ENCODE results near the gene PLXDC2.

DNA sequence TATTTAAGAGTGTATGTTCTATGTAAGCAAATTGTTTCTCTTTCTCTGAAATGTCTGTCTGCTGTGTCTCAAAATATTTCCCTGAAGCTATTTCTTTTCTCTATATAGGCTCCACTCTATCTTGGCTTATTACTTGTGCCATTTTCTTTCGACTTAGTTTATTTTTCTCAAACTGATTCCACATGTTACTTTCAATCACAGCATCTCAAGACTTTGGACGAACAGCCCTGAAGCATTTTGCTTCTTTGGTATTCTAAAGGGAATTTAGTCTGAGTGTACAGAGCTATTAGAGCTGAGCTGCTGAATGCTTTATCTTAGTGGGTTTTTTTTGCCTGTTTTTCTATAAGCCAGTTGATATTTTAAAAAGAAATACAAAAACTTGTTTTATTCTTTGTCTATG lies 95.7 kb downstream of the PLXDC2 start:
- no peak for TF ChIP-seq CTCF (IDR thresholded peaks at IDR 0.05)
- no peak for TF ChIP-seq POLR2A (IDR thresholded peaks at IDR 0.05)
- no peak for TF ChIP-seq POLR2AphosphoS5 (IDR thresholded peaks at IDR 0.05)
- TF ChIP-seq EP300 (IDR thresholded peaks at IDR 0.05) = no peak
